GM18505 (cell line): Measurements from ENCODE around the gene ADCY3.

Source experiments
- ATAC-seq: cut with Tn5 transposase; IDR thresholded peaks from one replicate; pipeline ENCODE4 v1.9.1; 2021; ENCODE audit not compliant: unreplicated experiment
- POLR2A ChIP-seq: IDR thresholded peaks from 4 replicates; pipeline ENCODE4 v1.6.1; 2011; ENCODE audit warnings: borderline replicate concordance; ENCODE audit not compliant: insufficient read depth, insufficient read length; ENCODE audit errors: extremely low read depth

ADCY3 gene

GRCh38 chr2:24920809-24921441 lies 888 bp upstream of the ADCY3 start:
- ATAC-seq, result no peak
- TF ChIP-seq POLR2A, result no peak

- ATAC-seq, result peak; percentile 22
These were observed 435 bp downstream of the ADCY3 start for GRCh38 chr2:24919506-24920097.

GRCh38 chr2:24919037-24919505 lies 966 bp downstream of the ADCY3 start:
- ATAC-seq, result no peak
- TF ChIP-seq POLR2A, result peak; percentile 20

More at GRCh38 chr2:24919506-24920097, 435 bp downstream of the ADCY3 start:
- TF ChIP-seq POLR2A, result no peak

GRCh38 chr2:24918326-24919036 lies 1.6 kb downstream of the ADCY3 start:
- ATAC-seq, result no peak
- no peak for TF ChIP-seq POLR2A

DNA sequence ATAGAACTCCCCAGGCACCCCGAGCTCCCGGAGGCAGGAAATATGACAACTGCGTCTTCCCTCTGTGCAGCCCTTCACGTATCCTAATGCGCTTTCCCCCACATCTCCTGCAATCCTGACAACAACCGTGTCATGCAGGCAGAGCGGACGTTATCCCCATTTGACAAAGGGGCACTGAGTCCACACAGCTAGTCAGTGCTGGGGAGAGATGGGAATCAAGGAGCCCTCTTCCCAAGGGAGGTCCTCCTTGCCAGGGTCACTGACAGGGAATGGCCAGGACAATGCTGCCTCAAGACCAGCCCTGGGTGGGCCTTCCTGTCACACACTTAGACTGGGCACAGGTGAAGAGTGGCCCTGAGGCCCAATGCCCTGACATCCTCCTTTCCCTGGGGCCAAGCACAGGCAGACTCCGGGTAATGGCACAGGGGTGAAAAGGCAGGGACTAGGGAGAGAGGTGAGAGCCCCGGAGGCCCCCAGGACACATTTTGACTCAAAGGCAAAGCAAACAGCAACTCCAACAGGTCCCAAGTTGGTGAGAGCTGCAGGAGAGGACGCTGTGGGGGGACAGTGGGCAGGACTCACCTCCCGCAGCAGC lies 2.2 kb downstream of the ADCY3 start:
- no peak for ATAC-seq
- no peak for TF ChIP-seq POLR2A

- no peak for ATAC-seq
- no peak for TF ChIP-seq POLR2A
These were observed 3.0 kb downstream of the ADCY3 start for GRCh38 chr2:24917086-24917485.

GRCh38 chr2:24915796-24916195 lies 4.2 kb downstream of the ADCY3 start:
- ATAC-seq, result no peak
- no peak for TF ChIP-seq POLR2A

- ATAC-seq, result no peak
These were observed 4.9 kb downstream of the ADCY3 start for GRCh38 chr2:24915175-24915574.

DNA sequence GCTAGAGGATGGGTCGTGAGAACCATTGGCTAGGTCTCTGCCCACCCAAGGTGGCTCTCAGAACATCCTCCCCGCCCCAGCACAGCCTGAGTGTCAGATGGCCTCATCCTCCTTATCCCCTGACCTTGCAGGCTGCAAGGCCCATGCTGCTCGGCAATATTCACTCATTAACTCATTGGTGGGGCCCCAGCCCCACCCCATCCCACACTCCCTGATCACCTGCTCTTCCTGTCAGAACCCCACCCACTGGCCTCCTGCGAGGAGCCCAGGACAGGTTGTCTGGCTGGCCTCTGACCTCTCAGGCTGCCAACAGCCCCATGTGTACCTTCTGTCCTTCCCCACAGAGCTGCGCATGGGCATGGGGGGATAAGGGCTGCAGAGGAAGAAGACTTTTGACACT lies 5.3 kb downstream of the ADCY3 start:
- ATAC-seq, result no peak
- TF ChIP-seq POLR2A, result no peak

More at GRCh38 chr2:24915175-24915574, 4.9 kb downstream of the ADCY3 start:
- TF ChIP-seq POLR2A, result no peak

DNA sequence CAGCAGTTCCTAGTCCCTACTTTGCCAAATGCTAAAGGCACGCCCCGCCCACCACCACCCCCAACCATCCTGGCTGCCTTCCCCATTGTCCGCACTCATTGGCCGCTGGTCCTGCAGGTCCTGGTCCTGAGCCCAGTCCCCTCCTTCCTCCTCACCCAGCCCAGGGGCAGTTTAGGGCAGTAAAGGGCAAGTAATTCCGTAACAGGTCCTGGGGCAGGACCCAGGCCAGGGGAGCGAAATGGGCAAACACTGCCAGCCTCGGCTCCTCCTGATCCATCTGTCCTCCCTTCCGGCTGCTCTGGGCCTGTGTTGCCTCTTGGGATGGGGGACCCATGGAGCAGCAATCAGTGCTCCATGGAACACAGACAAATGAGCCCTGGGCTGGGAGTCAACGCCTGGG lies 6.1 kb downstream of the ADCY3 start:
- no peak for ATAC-seq
- TF ChIP-seq POLR2A, result no peak

GRCh38 chr2:24912986-24913385 lies 7.1 kb downstream of the ADCY3 start:
- no peak for TF ChIP-seq POLR2A
- ATAC-seq, result no peak

GRCh38 chr2:24912523-24912922 lies 7.5 kb downstream of the ADCY3 start:
- ATAC-seq, result no peak
- no peak for TF ChIP-seq POLR2A

GRCh38 chr2:24910245-24910644 lies 9.8 kb downstream of the ADCY3 start:
- TF ChIP-seq POLR2A, result no peak

More at GRCh38 chr2:24910245-24910644, 9.8 kb downstream of the ADCY3 start:
- ATAC-seq, result no peak
